ENCODE data around the gene CAT. TPM values are rescaled to one million over a fixed set of nuclear protein-coding genes. Genes with fewer than 3 reads are reported as not detected.

CAT gene
- total and polyA plus RNA-seq, 9 of the 15 experiments (the other 6 are each of a cell fraction or from before 2014, with no cell fraction given), result 86.7 to 183 (median 114) TPM

GRCh38 chr11:34475656-34476055, 36.9 kb downstream of the CAT start:
- Histone ChIP-seq H3K27ac (ENCODE audit: extremely low read depth, low read depth, low read length) (no peak overlapping the region), H3K27me3 (ENCODE audit: control insufficient read depth in 2 of 2, insufficient read depth in 2 of 2, low read length in 2 of 2) (peaks cover 6 to 7% of the 10 kb centered on the region in 2 experiments; a peak in 2 of 5 replicates), H3K4me1 (replicated peaks in 1 of 2; ENCODE audit: control insufficient read depth in 2 of 2, insufficient read depth in 2 of 2, low read length in 2 of 2) (no peaks in the 10 kb centered on the region), H3K4me3 (no peak overlapping the region), H3K9me1 (ENCODE audit: control insufficient read depth, insufficient read depth, low read length) (no peaks in the 10 kb centered on the region), H3K36me3 (ENCODE audit: control insufficient read depth, insufficient read depth, low read length) (peaks cover 24% of the 10 kb centered on the region; the same call in 2 of the 3 replicates), H3K9ac (ENCODE audit: insufficient read depth in 1 of 2, low read depth in 2 of 2, low read length in 2 of 2) (no peak overlapping the region), H2AFZ (ENCODE audit: low read depth, low read length) (no peak overlapping the region), H4K20me1 (replicated peaks; ENCODE audit: control insufficient read depth, insufficient read depth, low read length) (no peaks in the 10 kb centered on the region), H3K9me3 (replicated peaks; ENCODE audit: control insufficient read depth, insufficient read depth, low read depth, low read length) (no peaks in the 10 kb centered on the region), H3K4me2 (ENCODE audit: insufficient read depth, low read length) (no peak overlapping the region), H3K79me2 (ENCODE audit: control insufficient read depth, insufficient read depth, low read length) (no peaks in the 10 kb centered on the region)
- FAIRE-seq, result no peak
- TF ChIP-seq PCBP1 (IDR thresholded peaks at IDR 0.05; ENCODE audit: low read depth, low read length, poor library complexity, severe bottlenecking) (no peak), STAT5B (CRISPR knock-in tag; IDR thresholded peaks at IDR 0.05) (no peak), DNMT1 (IDR thresholded peaks at IDR 0.05) (no peak), ERF (CRISPR knock-in tag; IDR thresholded peaks at IDR 0.05) (no peak), ZNF717 (CRISPR knock-in tag; IDR thresholded peaks at IDR 0.05) (no peak), GTF3C2 (IDR thresholded peaks at IDR 0.05; ENCODE audit: borderline replicate concordance, extremely low read depth, insufficient read length) (no peak), CLOCK (CRISPR knock-in tag; IDR thresholded peaks at IDR 0.05; ENCODE audit: borderline replicate concordance) (no peak), BCOR (IDR thresholded peaks at IDR 0.05) (no peak), TAF1 (IDR thresholded peaks at IDR 0.05; ENCODE audit: control insufficient read depth, extremely low read depth, insufficient read depth, low read length, severe bottlenecking) (no peak), ZNF347 (CRISPR knock-in tag; IDR thresholded peaks at IDR 0.05; ENCODE audit: low read depth) (no peak), ZNF280B (CRISPR knock-in tag; IDR thresholded peaks at IDR 0.05) (no peak), SIX5 (IDR thresholded peaks at IDR 0.05; ENCODE audit: borderline replicate concordance in 1 of 2, insufficient read depth in 1 of 2, low read depth in 1 of 2, low read length in 2 of 2) (no peak), GABPB2 (CRISPR knock-in tag; conservative IDR thresholded peaks at IDR 0.05) (no peak)
- no peak for DNase-seq (ENCODE audit: extremely low read depth in 1 of 4, low spot score in 3 of 4)
- WGBS (ENCODE audit: insufficient coverage, low coverage, missing lambda C conversion rate), result 10% methylated on average over 3 of the region's 3 CpGs
- ChIA-PET CTCF (ENCODE audit: low intra/inter-chr PET ratio) (no interaction called here), POLR2A (no interaction called here)
- ATAC-seq, result no peak
- in situ Hi-C loops (cut with MboI), result loop anchor here (25.0 kb wide), 1 partner anchor 663 kb away; no protein-coding TSS in a partner anchor
- intact Hi-C loops (cut with micrococcal nuclease), result no loop called here
- no TSS peak for BruUV-seq (replicated peaks)
